Measurements from ENCODE around the gene RALGPS2.

DNA sequence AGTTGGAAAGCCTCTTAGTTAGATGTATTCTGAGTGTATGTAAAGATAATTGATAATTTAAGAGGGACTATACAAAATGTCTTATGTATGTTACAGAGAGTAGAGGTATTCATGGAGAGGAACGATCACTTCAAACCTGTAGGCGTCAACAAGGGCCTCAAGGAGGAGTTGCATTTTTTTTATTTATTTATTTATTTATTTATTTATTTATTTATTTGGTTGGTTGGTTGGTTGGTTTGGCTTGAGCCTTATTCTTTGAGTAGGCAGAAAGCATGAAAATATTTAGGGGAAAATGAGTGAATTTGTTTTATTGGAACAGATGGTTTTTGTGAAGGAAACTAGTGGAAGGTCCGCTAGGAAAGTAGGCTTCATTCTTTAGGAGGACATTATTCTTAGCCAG, 137.4 kb downstream of the RALGPS2 start:
- TF ChIP-seq, protein P1, sequence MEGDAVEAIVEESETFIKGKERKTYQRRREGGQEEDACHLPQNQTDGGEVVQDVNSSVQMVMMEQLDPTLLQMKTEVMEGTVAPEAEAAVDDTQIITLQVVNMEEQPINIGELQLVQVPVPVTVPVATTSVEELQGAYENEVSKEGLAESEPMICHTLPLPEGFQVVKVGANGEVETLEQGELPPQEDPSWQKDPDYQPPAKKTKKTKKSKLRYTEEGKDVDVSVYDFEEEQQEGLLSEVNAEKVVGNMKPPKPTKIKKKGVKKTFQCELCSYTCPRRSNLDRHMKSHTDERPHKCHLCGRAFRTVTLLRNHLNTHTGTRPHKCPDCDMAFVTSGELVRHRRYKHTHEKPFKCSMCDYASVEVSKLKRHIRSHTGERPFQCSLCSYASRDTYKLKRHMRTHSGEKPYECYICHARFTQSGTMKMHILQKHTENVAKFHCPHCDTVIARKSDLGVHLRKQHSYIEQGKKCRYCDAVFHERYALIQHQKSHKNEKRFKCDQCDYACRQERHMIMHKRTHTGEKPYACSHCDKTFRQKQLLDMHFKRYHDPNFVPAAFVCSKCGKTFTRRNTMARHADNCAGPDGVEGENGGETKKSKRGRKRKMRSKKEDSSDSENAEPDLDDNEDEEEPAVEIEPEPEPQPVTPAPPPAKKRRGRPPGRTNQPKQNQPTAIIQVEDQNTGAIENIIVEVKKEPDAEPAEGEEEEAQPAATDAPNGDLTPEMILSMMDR (IDR thresholded peaks at IDR 0.05): no peak
- TF ChIP-seq EP300 (IDR thresholded peaks at IDR 0.05) (no peak), POLR2A (IDR thresholded peaks at IDR 0.05) (no peak)
